GM10266 (cell line): ENCODE results near the gene SGIP1.

Experiments used
- DNase-seq: peaks from one replicate; pipeline ENCODE4 v3.0.0; 2012; ENCODE audit errors: extremely low spot score
- CTCF ChIP-seq: IDR thresholded peaks from 2 replicates; pipeline ENCODE4 v1.5.1; 2012; ENCODE audit warnings: mild to moderate bottlenecking, low read depth; ENCODE audit not compliant: control insufficient read depth, insufficient read depth; ENCODE audit errors: missing control alignments

Gene SGIP1

DNA sequence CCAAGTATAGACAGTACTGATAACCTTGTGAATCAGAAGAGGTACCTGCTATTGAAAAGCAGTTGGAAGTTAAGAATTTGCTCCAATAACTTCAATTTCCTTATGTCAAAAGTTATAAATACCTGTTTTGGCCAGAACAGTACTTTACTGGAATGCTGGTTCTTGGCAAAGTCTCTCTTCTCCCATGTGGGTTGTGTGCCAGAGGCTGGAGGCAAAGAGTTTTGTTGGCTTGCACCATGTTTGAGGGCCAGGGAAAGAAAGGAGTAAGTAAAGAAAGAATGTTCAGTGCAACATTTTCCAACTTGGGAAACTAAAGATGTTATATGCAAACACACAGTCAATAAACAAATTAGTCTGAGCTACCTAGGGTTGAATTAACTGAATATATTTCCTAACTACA lies 151.3 kb downstream of the SGIP1 start:
- DNase-seq, result no peak
- no peak for TF ChIP-seq CTCF

DNA sequence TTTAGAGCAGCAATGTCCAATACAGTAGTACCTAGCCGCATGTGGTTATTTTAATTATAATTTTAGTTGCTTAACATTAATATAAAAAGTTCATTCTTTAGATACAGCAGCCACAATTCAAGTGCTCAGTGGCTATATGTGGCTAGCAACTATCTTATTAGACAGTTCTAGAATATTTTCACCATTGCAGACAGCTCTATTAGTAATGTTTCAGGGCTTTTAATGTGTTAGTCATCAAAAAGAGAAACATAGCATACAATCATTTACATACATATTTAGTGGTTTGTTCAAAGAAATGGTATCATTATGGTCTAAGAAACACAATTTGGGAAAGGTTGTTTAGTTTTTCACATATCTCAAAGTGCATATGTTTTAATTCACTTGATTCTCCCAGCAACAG lies 151.7 kb downstream of the SGIP1 start:
- no peak for DNase-seq
- no peak for TF ChIP-seq CTCF

DNA sequence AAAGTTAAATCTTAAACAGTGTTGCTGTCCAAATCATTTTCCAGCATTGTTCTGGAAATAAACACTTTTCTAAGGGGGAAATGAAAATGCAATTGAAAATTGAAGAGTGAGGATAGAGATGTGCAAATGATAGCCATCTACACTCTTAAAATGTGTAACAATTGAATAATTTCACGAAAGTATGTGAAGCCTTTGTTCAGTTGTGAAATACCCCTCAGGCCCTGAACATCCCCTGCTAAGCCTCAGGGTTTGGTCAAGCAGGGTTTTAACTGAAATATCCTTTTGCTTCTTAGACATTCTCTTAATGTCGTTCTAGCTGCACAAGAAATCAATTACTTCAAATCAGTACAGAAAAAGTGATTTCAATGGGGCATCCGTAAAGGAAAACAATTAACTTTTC lies 152.5 kb downstream of the SGIP1 start:
- no peak for TF ChIP-seq CTCF
- DNase-seq, result no peak

DNA sequence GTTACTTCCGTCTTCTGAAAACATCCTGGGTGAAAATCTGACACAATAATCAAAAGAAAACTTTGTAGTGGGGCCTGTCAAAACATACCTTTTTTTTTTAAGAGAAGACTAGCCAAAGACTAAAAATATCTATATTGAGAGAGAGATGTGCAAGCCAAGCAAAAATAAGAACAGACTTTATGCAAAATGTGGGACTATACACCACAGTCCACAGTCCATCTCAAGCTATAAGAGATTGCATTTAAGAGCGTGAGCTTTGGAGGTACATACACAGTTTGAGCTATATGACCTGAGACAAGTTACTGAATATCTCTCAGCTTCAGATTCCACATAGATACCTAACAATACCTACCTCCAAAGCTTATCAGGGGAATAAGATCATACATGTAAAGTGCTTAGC lies 153.4 kb downstream of the SGIP1 start:
- DNase-seq, result no peak
- no peak for TF ChIP-seq CTCF

- no peak for DNase-seq
- TF ChIP-seq CTCF, result no peak
Observed at GRCh38 chr1:66690666-66691381, 156.9 kb downstream of the SGIP1 start.

DNA sequence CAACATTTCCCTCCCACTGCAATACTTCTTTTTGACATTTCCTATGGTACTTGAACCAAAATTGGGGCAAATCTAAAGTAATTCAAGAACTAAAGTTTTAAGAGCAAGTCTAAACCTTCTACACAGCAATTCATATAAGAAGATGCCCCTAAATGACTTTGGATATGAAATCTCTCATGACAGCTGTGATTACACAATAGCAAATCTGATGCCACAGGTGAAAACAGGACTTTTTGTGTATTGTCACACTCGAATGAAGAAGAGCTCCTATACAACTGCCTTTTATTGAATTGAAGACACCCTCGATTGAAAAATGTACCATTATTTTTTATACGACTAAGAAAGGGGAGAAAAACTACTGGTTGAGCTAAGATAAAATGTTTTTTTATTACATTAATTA lies 158.7 kb downstream of the SGIP1 start:
- no peak for DNase-seq
- TF ChIP-seq CTCF, result no peak

- TF ChIP-seq CTCF, result no peak
- DNase-seq, result no peak
Observed at GRCh38 chr1:66693856-66694255, 159.9 kb downstream of the SGIP1 start.
